HCT116 (cell line): ENCODE results near the gene NBL1. TPM values are rescaled to one million over a fixed set of nuclear protein-coding genes. Genes with fewer than 3 reads are reported as not detected.

Experiments used
- ATAC-seq: fragments of 200-7000 bp; cut with Tn5 transposase; 2 replicates; pipeline ENCODE4 v1.9.1; 2020; ENCODE audit warnings: mild to moderate bottlenecking, moderate library complexity
- BruUV-seq: library from RNA; stranded (reverse); fragments of 400-500 nt; replicated peaks from 2 replicates; lab custom pipeline; 2021; lab: Mats Ljungman, UMichigan
- CTCF ChIA-PET: fragments of 300-600 bp; sonication (Branson Sonifier 250); formaldehyde crosslinking; loops from one replicate; lab custom pipeline; 2021; ENCODE audit warnings: antibody characterized with exemption; lab: Charles Lee
- POLR2A ChIA-PET: fragments of 300-600, 350-600 bp; sonication (Branson Sonifier 250); formaldehyde crosslinking; loops from one replicate; lab custom pipeline; 2021; ENCODE audit warnings: antibody characterized with exemption; lab: Charles Lee
- RAD21 ChIA-PET, 2 experiments: fragments of 300-600 bp; sonication (Branson Sonifier 250); formaldehyde crosslinking; loops; one replicate each; lab custom pipeline; 2023; ENCODE audit warnings: low total read pairs in 2 of 2; ENCODE audit not compliant: uncharacterized antibody in 2 of 2, unreplicated experiment in 2 of 2, low non-redundant PET in 1 of 2; lab: Charles Lee
- DNase-seq: peaks from one replicate; pipeline ENCODE4 v3.0.0-alpha.2; 2010; ENCODE audit warnings: low read depth, low spot score
- H2AFZ ChIP-seq: fragments of 200-600 bp; shearing (Covaris generic), sonication (generic); 2 replicates; pipeline ENCODE4 v1.6.1; 2017; ENCODE audit warnings: low read depth, mixed run types, mixed read lengths, antibody characterized with exemption, low read length; ENCODE audit not compliant: poor library complexity, severe bottlenecking
- H3K27ac ChIP-seq: 2 replicates; pipeline ENCODE4 v1.5.1; 2012; ENCODE audit warnings: low read depth, low read length
- H3K27me3 ChIP-seq: fragments of 200-600 bp; sonication (generic); 2 replicates; pipeline ENCODE4 v1.6.1; 2016; ENCODE audit warnings: mixed run types, low read length, mixed read lengths; ENCODE audit not compliant: insufficient read depth
- H3K36me3 ChIP-seq, 2 experiments: fragments of 200-500 bp in 1 of 2; fragments of 200-600 bp in 1 of 2; sonication (Bioruptor generic) in 1 of 2; sonication (generic) in 1 of 2; 2 replicates each; pipeline versions ENCODE4 v1.5.1 to v1.6.1; 2014 to 2016; ENCODE audit warnings: low read length in 2 of 2, inconsistent platforms in 1 of 2, mixed read lengths in 1 of 2, mixed run types in 1 of 2; ENCODE audit not compliant: insufficient read depth in 2 of 2, control insufficient read depth in 1 of 2
- H3K4me1 ChIP-seq, 2 experiments: fragments of 200-600 bp in 1 of 2; sonication (generic) in 1 of 2; 2 replicates each; pipeline versions ENCODE4 v1.5.1 to v1.6.1; 2012 to 2017; ENCODE audit warnings: low read length in 2 of 2, inconsistent platforms in 1 of 2, mild to moderate bottlenecking in 1 of 2, mixed read lengths in 1 of 2, mixed run types in 1 of 2, moderate library complexity in 1 of 2; ENCODE audit not compliant: insufficient read depth in 2 of 2, control insufficient read depth in 1 of 2
- H3K4me2 ChIP-seq: fragments of 200-600 bp; sonication (generic); 2 replicates; pipeline ENCODE4 v1.6.1; 2017; ENCODE audit warnings: mixed run types, low read length, mixed read lengths
- H3K4me3 ChIP-seq, 2 experiments: fragments of 200-600 bp in 1 of 2; sonication (generic) in 1 of 2; replicated peaks in 1 of 2; 2 replicates each; pipeline ENCODE4 v1.5.1; 2011 to 2016; ENCODE audit warnings: low read length in 2 of 2, control low read depth in 1 of 2, low read depth in 1 of 2, mild to moderate bottlenecking in 1 of 2, mixed read lengths in 1 of 2, mixed run types in 1 of 2
- H3K79me2 ChIP-seq: fragments of 200-600 bp; sonication (generic); 2 replicates; pipeline ENCODE4 v1.6.1; 2017; ENCODE audit warnings: mild to moderate bottlenecking, mixed run types, low read length, moderate library complexity, mixed read lengths; ENCODE audit not compliant: insufficient read depth
- H3K9ac ChIP-seq: fragments of 200-600 bp; sonication (generic); 2 replicates; pipeline ENCODE4 v1.6.1; 2016; ENCODE audit warnings: low read length, mixed read lengths
- H3K9me2 ChIP-seq: fragments of 200-600 bp; sonication (generic), shearing (Covaris generic); 2 replicates; pipeline ENCODE4 v1.6.1; 2017; ENCODE audit warnings: mixed run types, mild to moderate bottlenecking, moderate library complexity; ENCODE audit not compliant: insufficient read depth
- H3K9me3 ChIP-seq, 2 experiments: fragments of 200-500 bp in 1 of 2; fragments of 200-600 bp in 1 of 2; sonication (Bioruptor generic) in 1 of 2; sonication (generic) in 1 of 2; 2 replicates each; pipeline ENCODE4 v1.6.1; 2014 to 2017; ENCODE audit warnings: low read length in 2 of 2, mixed read lengths in 2 of 2, inconsistent platforms in 1 of 2, low read depth in 1 of 2, mild to moderate bottlenecking in 1 of 2, mixed run types in 1 of 2, moderate library complexity in 1 of 2; ENCODE audit not compliant: control insufficient read depth in 1 of 2, insufficient read depth in 1 of 2
- H4K20me1 ChIP-seq: fragments of 200-600 bp; sonication (generic), shearing (Covaris generic); 2 replicates; pipeline ENCODE4 v1.6.1; 2017; ENCODE audit warnings: mixed run types, mild to moderate bottlenecking, moderate library complexity; ENCODE audit not compliant: insufficient read depth
- CEBPB ChIP-seq: IDR thresholded peaks from 2 replicates; pipeline ENCODE4 v1.6.1; 2012; ENCODE audit warnings: low read depth
- EGR1 ChIP-seq: IDR thresholded peaks from 2 replicates; pipeline ENCODE4 v1.6.1; 2012; ENCODE audit warnings: low read depth
- ELF1 ChIP-seq: IDR thresholded peaks from 2 replicates; pipeline ENCODE4 v1.6.1; 2012; ENCODE audit warnings: low read depth, borderline replicate concordance
- JUND ChIP-seq: IDR thresholded peaks from 2 replicates; pipeline ENCODE4 v1.6.1; 2012
- POLR2A ChIP-seq: IDR thresholded peaks from 2 replicates; pipeline ENCODE4 v1.7.0; 2011; ENCODE audit warnings: borderline replicate concordance; ENCODE audit not compliant: insufficient read depth, insufficient read length; ENCODE audit errors: extremely low read depth
- RAD21 ChIP-seq: IDR thresholded peaks from 2 replicates; pipeline ENCODE4 v1.6.1; 2012; ENCODE audit warnings: low read depth, mild to moderate bottlenecking
- SRF ChIP-seq: IDR thresholded peaks from 2 replicates; pipeline ENCODE4 v1.6.1; 2012; ENCODE audit warnings: low read depth
- TCF7L2 ChIP-seq: IDR thresholded peaks from 2 replicates; pipeline ENCODE4 v1.7.0; 2011; ENCODE audit warnings: borderline replicate concordance, inconsistent platforms; ENCODE audit not compliant: insufficient read depth, insufficient read length; ENCODE audit errors: extremely low read depth
- ZFX ChIP-seq: fragments of 450-650 bp; IDR thresholded peaks from 2 replicates; pipeline ENCODE4 v1.6.1; 2017
- intact Hi-C: fragments of 100-400 bp; cut with micrococcal nuclease; formaldehyde crosslinking; loops from 2 replicates; pipeline ENCODE4 v1.10.0; 2022
- total RNA-seq: library from RNA; stranded (reverse); gene quantifications from one replicate; pipeline ENCODE4 v1.2.1, GENCODE V29; 2021; ENCODE audit not compliant: unreplicated experiment
- TF ChIP-seq, protein P1 (sequence below), 3 experiments: fragments of 200-600 bp in 1 of 3; sonication (generic) in 1 of 3; IDR thresholded peaks in 2 of 3; conservative IDR thresholded peaks in 1 of 3; 2 replicates each; pipeline ENCODE4 v1.5.1; 2012 to 2017; ENCODE audit warnings: low read depth in 2 of 3, low read length in 2 of 3, antibody characterized with exemption in 1 of 3, borderline replicate concordance in 1 of 3, control low read depth in 1 of 3, mild to moderate bottlenecking in 1 of 3, mixed read lengths in 1 of 3, mixed run types in 1 of 3, moderate library complexity in 1 of 3; ENCODE audit not compliant: insufficient read depth in 1 of 3
- TF ChIP-seq, protein P2 (sequence below): IDR thresholded peaks from 2 replicates; pipeline ENCODE4 v1.6.1; 2012; ENCODE audit warnings: low read depth
- TF ChIP-seq, protein P3 (sequence below): IDR thresholded peaks from 2 replicates; pipeline ENCODE4 v1.6.1; 2011; ENCODE audit warnings: mild to moderate bottlenecking, low read length, moderate library complexity; ENCODE audit not compliant: insufficient replicate concordance; ENCODE audit errors: extremely low read depth

Gene NBL1
- total RNA-seq, 1 experiment from 2014 or later: 75.4 TPM

DNA sequence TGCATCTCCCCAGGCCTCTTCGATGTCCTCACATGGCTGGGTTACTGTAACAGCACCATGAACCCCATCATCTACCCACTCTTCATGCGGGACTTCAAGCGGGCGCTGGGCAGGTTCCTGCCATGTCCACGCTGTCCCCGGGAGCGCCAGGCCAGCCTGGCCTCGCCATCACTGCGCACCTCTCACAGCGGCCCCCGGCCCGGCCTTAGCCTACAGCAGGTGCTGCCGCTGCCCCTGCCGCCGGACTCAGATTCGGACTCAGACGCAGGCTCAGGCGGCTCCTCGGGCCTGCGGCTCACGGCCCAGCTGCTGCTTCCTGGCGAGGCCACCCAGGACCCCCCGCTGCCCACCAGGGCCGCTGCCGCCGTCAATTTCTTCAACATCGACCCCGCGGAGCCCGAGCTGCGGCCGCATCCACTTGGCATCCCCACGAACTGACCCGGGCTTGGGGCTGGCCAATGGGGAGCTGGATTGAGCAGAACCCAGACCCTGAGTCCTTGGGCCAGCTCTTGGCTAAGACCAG lies 34.9 kb downstream of the NBL1 start (continued):
- TF ChIP-seq, protein P1, sequence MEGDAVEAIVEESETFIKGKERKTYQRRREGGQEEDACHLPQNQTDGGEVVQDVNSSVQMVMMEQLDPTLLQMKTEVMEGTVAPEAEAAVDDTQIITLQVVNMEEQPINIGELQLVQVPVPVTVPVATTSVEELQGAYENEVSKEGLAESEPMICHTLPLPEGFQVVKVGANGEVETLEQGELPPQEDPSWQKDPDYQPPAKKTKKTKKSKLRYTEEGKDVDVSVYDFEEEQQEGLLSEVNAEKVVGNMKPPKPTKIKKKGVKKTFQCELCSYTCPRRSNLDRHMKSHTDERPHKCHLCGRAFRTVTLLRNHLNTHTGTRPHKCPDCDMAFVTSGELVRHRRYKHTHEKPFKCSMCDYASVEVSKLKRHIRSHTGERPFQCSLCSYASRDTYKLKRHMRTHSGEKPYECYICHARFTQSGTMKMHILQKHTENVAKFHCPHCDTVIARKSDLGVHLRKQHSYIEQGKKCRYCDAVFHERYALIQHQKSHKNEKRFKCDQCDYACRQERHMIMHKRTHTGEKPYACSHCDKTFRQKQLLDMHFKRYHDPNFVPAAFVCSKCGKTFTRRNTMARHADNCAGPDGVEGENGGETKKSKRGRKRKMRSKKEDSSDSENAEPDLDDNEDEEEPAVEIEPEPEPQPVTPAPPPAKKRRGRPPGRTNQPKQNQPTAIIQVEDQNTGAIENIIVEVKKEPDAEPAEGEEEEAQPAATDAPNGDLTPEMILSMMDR (IDR thresholded peaks at IDR 0.05 in 2 of 3, conservative IDR thresholded peaks at IDR 0.05 in 1 of 3; ENCODE audit: borderline replicate concordance in 1 of 3, insufficient read depth in 1 of 3, low read depth in 2 of 3, low read length in 2 of 3): no peak

DNA sequence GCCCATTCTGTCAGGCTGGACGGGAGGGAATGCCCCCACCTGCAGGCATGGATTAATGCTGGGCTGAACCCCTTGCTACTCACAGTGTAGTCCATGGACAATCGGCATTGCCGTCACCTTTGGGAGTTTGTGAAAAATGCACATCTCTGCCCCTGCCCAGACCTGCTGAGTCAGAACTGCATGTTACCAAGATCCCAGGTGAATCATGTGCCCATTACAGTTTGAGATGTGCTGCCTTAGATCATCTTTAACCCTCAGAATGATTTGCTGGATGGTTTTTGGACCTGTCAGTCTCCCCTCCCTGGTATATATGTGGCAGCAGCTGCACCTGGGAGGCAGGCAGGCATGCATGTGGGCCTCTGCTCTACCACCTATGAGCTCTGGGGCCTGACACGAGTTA lies 35.6 kb downstream of the NBL1 start:
- H4K20me1 ChIP-seq: no peaks in the 10 kb centered on the region
- ChIA-PET POLR2A (no interaction called here), CTCF (interaction anchor here (1.3 kb wide), 1 partner anchor 26 kb away, joined by 3 read pairs; no protein-coding TSS in a partner anchor), RAD21 (no interaction called here)
- ATAC-seq (no peak), DNase-seq (no peak)
- no peaks in the 10 kb centered on the region for H3K9me3 ChIP-seq
- no peaks in the 10 kb centered on the region for H3K4me1 ChIP-seq
- no peak overlapping the region for H2AFZ ChIP-seq
- H3K27me3 ChIP-seq: 0 out of 2 replicates have a peak, but pooled peaks cover 5% of the 10 kb centered on the region
- no peak overlapping the region for H3K27ac ChIP-seq
- H3K9ac ChIP-seq: no peak overlapping the region
- TF ChIP-seq EGR1 (no peak), CEBPB (no peak), TCF7L2 (no peak), ELF1 (no peak), RAD21 (no peak), ZFX (no peak), POLR2A (no peak), SRF (no peak), JUND (no peak)
- TF ChIP-seq, protein P2, sequence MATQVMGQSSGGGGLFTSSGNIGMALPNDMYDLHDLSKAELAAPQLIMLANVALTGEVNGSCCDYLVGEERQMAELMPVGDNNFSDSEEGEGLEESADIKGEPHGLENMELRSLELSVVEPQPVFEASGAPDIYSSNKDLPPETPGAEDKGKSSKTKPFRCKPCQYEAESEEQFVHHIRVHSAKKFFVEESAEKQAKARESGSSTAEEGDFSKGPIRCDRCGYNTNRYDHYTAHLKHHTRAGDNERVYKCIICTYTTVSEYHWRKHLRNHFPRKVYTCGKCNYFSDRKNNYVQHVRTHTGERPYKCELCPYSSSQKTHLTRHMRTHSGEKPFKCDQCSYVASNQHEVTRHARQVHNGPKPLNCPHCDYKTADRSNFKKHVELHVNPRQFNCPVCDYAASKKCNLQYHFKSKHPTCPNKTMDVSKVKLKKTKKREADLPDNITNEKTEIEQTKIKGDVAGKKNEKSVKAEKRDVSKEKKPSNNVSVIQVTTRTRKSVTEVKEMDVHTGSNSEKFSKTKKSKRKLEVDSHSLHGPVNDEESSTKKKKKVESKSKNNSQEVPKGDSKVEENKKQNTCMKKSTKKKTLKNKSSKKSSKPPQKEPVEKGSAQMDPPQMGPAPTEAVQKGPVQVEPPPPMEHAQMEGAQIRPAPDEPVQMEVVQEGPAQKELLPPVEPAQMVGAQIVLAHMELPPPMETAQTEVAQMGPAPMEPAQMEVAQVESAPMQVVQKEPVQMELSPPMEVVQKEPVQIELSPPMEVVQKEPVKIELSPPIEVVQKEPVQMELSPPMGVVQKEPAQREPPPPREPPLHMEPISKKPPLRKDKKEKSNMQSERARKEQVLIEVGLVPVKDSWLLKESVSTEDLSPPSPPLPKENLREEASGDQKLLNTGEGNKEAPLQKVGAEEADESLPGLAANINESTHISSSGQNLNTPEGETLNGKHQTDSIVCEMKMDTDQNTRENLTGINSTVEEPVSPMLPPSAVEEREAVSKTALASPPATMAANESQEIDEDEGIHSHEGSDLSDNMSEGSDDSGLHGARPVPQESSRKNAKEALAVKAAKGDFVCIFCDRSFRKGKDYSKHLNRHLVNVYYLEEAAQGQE: no peak
- TF ChIP-seq, protein P3, sequence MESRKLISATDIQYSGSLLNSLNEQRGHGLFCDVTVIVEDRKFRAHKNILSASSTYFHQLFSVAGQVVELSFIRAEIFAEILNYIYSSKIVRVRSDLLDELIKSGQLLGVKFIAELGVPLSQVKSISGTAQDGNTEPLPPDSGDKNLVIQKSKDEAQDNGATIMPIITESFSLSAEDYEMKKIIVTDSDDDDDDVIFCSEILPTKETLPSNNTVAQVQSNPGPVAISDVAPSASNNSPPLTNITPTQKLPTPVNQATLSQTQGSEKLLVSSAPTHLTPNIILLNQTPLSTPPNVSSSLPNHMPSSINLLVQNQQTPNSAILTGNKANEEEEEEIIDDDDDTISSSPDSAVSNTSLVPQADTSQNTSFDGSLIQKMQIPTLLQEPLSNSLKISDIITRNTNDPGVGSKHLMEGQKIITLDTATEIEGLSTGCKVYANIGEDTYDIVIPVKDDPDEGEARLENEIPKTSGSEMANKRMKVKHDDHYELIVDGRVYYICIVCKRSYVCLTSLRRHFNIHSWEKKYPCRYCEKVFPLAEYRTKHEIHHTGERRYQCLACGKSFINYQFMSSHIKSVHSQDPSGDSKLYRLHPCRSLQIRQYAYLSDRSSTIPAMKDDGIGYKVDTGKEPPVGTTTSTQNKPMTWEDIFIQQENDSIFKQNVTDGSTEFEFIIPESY: no peak
- no peaks in the 10 kb centered on the region for H3K36me3 ChIP-seq
- H3K9me2 ChIP-seq: no peaks in the 10 kb centered on the region
- no peaks in the 10 kb centered on the region for H3K79me2 ChIP-seq
- intact Hi-C loops: no loop called here
- BruUV-seq: no TSS peak
- no peak overlapping the region for H3K4me3 ChIP-seq
- H3K4me2 ChIP-seq: no peak overlapping the region
